ENCODE results near the gene SLC25A27. TPM values are rescaled to one million over a fixed set of nuclear protein-coding genes. Genes with fewer than 3 reads are reported as not detected.

The SLC25A27 gene
- total and polyA plus RNA-seq, 4 donors = 2.5 to 24.2 (median 4.9) TPM

DNA sequence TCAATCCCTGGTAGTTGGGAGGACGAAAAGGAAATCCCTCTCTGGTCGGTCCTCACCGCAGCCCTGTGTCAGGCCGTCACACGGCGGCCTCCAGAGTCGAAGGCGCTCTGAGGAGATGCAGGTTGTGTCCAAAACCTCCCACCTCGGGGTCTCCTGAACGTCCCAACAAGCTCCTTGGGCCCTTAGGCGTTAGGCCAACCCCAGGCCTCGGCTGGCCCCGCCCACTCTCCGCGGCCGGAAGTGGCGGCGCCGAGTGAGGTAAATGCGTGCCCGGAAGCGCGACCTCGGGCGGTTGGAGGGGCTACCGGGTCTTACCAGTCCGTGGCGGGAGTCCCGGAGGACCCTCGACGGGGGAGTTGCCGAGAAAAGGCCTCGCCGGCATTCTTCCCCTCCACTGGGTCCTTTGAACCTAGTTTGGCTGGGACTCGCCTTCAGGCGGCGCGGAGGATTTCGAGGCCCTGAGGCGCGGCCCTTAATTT lies 34.9 kb downstream of the SLC25A27 start, which contains the start of gene TDRD6:
TSS of gene TDRD6 (plus strand) at position 267 of the 479 bp plus-strand sequence. CDS start 244 bp downstream, outside the sequence.
- WGBS = 88% methylated on average over 41 of the region's 41 CpGs
- no peak within 1 kb of the TSS for H3K27ac ChIP-seq (ENCODE audit: low read depth in 1 of 2, low read length in 2 of 2)
- H3K4me3 ChIP-seq (ENCODE audit: low read depth in 1 of 3, low read length in 3 of 3) = no peak within 1 kb of the TSS
- TF ChIP-seq HNF4G (IDR thresholded peaks at IDR 0.05) = no peak
- TF ChIP-seq, protein P1, sequence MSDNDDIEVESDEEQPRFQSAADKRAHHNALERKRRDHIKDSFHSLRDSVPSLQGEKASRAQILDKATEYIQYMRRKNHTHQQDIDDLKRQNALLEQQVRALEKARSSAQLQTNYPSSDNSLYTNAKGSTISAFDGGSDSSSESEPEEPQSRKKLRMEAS (IDR thresholded peaks at IDR 0.05) = no peak
- no peak for TF ChIP-seq EGR1 (IDR thresholded peaks at IDR 0.05; ENCODE audit: low read depth in 2 of 2)
- TF ChIP-seq FOXA2 (IDR thresholded peaks at IDR 0.05) = no peak
- no peaks in the 10 kb centered on the region for H3K36me3 ChIP-seq (ENCODE audit: control insufficient read depth in 4 of 4, insufficient read depth in 3 of 4, low read depth in 1 of 4, low read length in 3 of 4)
- H3K9me3 ChIP-seq (ENCODE audit: control insufficient read depth in 4 of 4, low read length in 3 of 4) = peaks cover 0 to 4% (median 0%) of the 10 kb centered on the region in 4 donors
- no peaks in the 10 kb centered on the region for H3K27me3 ChIP-seq (ENCODE audit: control insufficient read depth in 4 of 4, insufficient read depth in 4 of 4, low read length in 3 of 4)
- H3K9ac ChIP-seq (ENCODE audit: low read depth in 1 of 2, low read length in 2 of 2) = no peak within 1 kb of the TSS
- DNase-seq (ENCODE audit: low spot score) = no peak
- H3K4me1 ChIP-seq (ENCODE audit: control insufficient read depth in 4 of 4, insufficient read depth in 4 of 4, low read length in 3 of 4) = peaks cover 0 to 6% (median 0%) of the 10 kb centered on the region in 4 donors

DNA sequence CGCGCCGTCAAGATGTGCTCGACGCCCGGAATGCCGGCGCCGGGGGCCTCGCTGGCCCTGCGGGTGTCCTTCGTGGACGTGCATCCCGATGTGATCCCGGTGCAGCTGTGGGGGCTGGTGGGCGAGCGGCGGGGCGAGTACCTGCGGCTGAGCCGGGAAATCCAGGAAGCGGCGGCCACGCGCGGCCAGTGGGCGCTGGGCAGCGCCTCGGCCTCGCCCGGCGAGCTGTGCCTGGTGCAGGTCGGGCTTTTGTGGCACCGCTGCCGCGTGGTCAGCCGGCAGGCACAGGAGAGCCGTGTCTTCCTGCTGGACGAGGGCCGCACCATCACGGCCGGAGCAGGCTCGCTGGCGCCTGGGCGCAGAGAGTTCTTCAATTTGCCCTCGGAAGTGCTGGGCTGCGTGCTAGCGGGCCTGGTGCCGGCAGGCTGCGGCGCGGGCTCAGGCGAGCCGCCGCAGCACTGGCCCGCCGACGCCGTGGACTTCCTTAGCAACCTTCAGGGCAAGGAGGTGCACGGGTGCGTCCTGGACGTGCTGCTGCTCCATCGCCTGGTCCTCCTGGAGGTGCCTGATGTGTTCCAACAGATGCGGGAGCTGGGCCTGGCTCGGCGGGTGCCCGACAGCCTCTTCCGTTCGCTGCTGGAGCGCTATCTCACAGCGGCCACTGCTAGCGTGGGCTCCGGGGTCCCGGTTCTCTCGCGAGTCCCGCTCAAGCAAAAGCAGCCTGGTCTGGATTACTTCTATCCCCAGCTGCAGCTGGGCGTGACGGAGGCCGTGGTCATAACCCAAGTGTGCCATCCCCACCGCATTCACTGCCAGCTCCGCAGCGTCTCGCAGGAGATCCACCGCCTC lies 35.6 kb downstream of the SLC25A27 start:
- H3K27ac ChIP-seq (ENCODE audit: low read depth in 1 of 2, low read length in 2 of 2) = no peak overlapping the region
- 93% methylated on average over 85 of the region's 85 CpGs for WGBS
- no peak overlapping the region for H3K4me3 ChIP-seq (ENCODE audit: low read depth in 1 of 3, low read length in 3 of 3)
- TF ChIP-seq, protein P1 (IDR thresholded peaks at IDR 0.05) = no peak
- TF ChIP-seq JUND (IDR thresholded peaks at IDR 0.05) (no peak), FOXA2 (IDR thresholded peaks at IDR 0.05) (no peak), GABPA (IDR thresholded peaks at IDR 0.05 in 1 of 2, conservative IDR thresholded peaks at IDR 0.05 in 1 of 2) (no peak)
- H3K36me3 ChIP-seq (ENCODE audit: control insufficient read depth in 4 of 4, insufficient read depth in 3 of 4, low read depth in 1 of 4, low read length in 3 of 4) = no peaks in the 10 kb centered on the region
- peaks cover 0 to 6% (median 0%) of the 10 kb centered on the region in 4 donors for H3K4me1 ChIP-seq (ENCODE audit: control insufficient read depth in 4 of 4, insufficient read depth in 4 of 4, low read length in 3 of 4)
- H3K9ac ChIP-seq (ENCODE audit: low read depth in 1 of 2, low read length in 2 of 2) = no peak overlapping the region
- no peak for DNase-seq (ENCODE audit: low spot score)
- H3K27me3 ChIP-seq (ENCODE audit: control insufficient read depth in 4 of 4, insufficient read depth in 4 of 4, low read length in 3 of 4) = no peaks in the 10 kb centered on the region
- peaks cover 0 to 4% (median 0%) of the 10 kb centered on the region in 4 donors for H3K9me3 ChIP-seq (ENCODE audit: control insufficient read depth in 4 of 4, low read length in 3 of 4)

DNA sequence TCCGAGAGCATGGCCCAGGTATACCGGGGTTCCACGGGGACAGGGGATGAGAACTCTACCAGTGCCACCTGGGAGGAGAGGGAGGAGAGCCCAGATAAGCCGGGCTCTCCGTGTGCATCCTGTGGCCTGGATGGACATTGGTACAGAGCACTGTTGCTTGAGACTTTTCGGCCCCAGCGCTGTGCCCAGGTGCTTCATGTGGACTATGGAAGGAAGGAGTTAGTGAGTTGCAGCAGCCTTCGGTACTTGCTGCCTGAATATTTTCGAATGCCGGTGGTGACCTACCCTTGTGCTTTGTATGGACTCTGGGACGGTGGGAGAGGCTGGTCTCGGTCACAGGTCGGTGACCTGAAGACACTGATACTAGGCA lies 36.2 kb downstream of the SLC25A27 start:
- H3K27me3 ChIP-seq (ENCODE audit: control insufficient read depth in 4 of 4, insufficient read depth in 4 of 4, low read length in 3 of 4) = no peaks in the 10 kb centered on the region
- 95% methylated on average over 13 of the region's 13 CpGs for WGBS
- TF ChIP-seq, protein P2, sequence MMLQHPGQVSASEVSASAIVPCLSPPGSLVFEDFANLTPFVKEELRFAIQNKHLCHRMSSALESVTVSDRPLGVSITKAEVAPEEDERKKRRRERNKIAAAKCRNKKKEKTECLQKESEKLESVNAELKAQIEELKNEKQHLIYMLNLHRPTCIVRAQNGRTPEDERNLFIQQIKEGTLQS (IDR thresholded peaks at IDR 0.05) = no peak
- no peak for TF ChIP-seq GABPA (IDR thresholded peaks at IDR 0.05 in 1 of 2, conservative IDR thresholded peaks at IDR 0.05 in 1 of 2)
- TF ChIP-seq EGR1 (IDR thresholded peaks at IDR 0.05; ENCODE audit: low read depth in 2 of 2) = no peak
- no peak for TF ChIP-seq TAF1 (conservative IDR thresholded peaks at IDR 0.05)
- TF ChIP-seq SP1 (IDR thresholded peaks at IDR 0.05) = no peak
- TF ChIP-seq RXRA (IDR thresholded peaks at IDR 0.05) = no peak
- TF ChIP-seq, protein P3, sequence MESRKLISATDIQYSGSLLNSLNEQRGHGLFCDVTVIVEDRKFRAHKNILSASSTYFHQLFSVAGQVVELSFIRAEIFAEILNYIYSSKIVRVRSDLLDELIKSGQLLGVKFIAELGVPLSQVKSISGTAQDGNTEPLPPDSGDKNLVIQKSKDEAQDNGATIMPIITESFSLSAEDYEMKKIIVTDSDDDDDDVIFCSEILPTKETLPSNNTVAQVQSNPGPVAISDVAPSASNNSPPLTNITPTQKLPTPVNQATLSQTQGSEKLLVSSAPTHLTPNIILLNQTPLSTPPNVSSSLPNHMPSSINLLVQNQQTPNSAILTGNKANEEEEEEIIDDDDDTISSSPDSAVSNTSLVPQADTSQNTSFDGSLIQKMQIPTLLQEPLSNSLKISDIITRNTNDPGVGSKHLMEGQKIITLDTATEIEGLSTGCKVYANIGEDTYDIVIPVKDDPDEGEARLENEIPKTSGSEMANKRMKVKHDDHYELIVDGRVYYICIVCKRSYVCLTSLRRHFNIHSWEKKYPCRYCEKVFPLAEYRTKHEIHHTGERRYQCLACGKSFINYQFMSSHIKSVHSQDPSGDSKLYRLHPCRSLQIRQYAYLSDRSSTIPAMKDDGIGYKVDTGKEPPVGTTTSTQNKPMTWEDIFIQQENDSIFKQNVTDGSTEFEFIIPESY (IDR thresholded peaks at IDR 0.05) = no peak
- TF ChIP-seq, protein P4, sequence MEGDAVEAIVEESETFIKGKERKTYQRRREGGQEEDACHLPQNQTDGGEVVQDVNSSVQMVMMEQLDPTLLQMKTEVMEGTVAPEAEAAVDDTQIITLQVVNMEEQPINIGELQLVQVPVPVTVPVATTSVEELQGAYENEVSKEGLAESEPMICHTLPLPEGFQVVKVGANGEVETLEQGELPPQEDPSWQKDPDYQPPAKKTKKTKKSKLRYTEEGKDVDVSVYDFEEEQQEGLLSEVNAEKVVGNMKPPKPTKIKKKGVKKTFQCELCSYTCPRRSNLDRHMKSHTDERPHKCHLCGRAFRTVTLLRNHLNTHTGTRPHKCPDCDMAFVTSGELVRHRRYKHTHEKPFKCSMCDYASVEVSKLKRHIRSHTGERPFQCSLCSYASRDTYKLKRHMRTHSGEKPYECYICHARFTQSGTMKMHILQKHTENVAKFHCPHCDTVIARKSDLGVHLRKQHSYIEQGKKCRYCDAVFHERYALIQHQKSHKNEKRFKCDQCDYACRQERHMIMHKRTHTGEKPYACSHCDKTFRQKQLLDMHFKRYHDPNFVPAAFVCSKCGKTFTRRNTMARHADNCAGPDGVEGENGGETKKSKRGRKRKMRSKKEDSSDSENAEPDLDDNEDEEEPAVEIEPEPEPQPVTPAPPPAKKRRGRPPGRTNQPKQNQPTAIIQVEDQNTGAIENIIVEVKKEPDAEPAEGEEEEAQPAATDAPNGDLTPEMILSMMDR (IDR thresholded peaks at IDR 0.05; ENCODE audit: low read depth, low read length, missing input control) = no peak

More for the DNA sequence above, 36.2 kb downstream of the SLC25A27 start:
- no peak for DNase-seq (ENCODE audit: low spot score)
- Histone ChIP-seq H3K4me3 (ENCODE audit: low read depth in 1 of 3, low read length in 3 of 3) (no peak overlapping the region), H3K9ac (ENCODE audit: low read depth in 1 of 2, low read length in 2 of 2) (no peak overlapping the region), H3K36me3 (ENCODE audit: control insufficient read depth in 4 of 4, insufficient read depth in 3 of 4, low read depth in 1 of 4, low read length in 3 of 4) (no peaks in the 10 kb centered on the region), H3K27ac (ENCODE audit: low read depth in 1 of 2, low read length in 2 of 2) (no peak overlapping the region), H3K4me1 (ENCODE audit: control insufficient read depth in 4 of 4, insufficient read depth in 4 of 4, low read length in 3 of 4) (peaks cover 0 to 6% (median 0%) of the 10 kb centered on the region in 4 donors), H3K9me3 (ENCODE audit: control insufficient read depth in 4 of 4, low read length in 3 of 4) (peaks cover 0 to 4% (median 0%) of the 10 kb centered on the region in 4 donors)
